Measurements from ENCODE around the gene GRN.

GRN gene

GRCh38 chr17:44307387-44308186 is 37.5 kb upstream of the GRN start:
- no peak overlapping the region for H3K4me3 ChIP-seq (replicated peaks; ENCODE audit: insufficient read depth, low read length)
- no peak for DNase-seq (ENCODE audit: low read depth in 1 of 2, low spot score in 1 of 2)
- H3K27me3 ChIP-seq (ENCODE audit: insufficient read depth, poor library complexity, severe bottlenecking), result peaks cover 8% of the 10 kb centered on the region
- no peak for TF ChIP-seq CTCF (IDR thresholded peaks at IDR 0.05; ENCODE audit: insufficient read depth, low read length)
- TF ChIP-seq REST (IDR thresholded peaks at IDR 0.05; ENCODE audit: insufficient replicate concordance, low read depth), result no peak
- TF ChIP-seq POLR2AphosphoS5 (IDR thresholded peaks at IDR 0.05; ENCODE audit: low read depth), result no peak
- TF ChIP-seq GABPA (IDR thresholded peaks at IDR 0.05; ENCODE audit: low read depth), result no peak
- no peak overlapping the region for H3K27ac ChIP-seq (replicated peaks)

GRCh38 chr17:44308320-44308818 is 36.7 kb upstream of the GRN start, which contains the start of gene RUNDC3A:
Gene RUNDC3A (plus strand): TSS chr17:44308601. CDS start chr17:44308833, 232 bp downstream.
- Histone ChIP-seq H3K4me3 (replicated peaks; ENCODE audit: insufficient read depth, low read length) (peak within 1 kb of the TSS; percentile 12), H3K27ac (replicated peaks) (no peak within 1 kb of the TSS), H3K27me3 (ENCODE audit: insufficient read depth, poor library complexity, severe bottlenecking) (peaks cover 8% of the 10 kb centered on the region)
- TF ChIP-seq SPI1 (IDR thresholded peaks at IDR 0.05; ENCODE audit: borderline replicate concordance, low read depth) (no peak), REST (IDR thresholded peaks at IDR 0.05; ENCODE audit: insufficient replicate concordance, low read depth) (peak; percentile 96)
- DNase-seq (ENCODE audit: low read depth in 1 of 2, low spot score in 1 of 2), result peak in 1 of 2 experiments; percentile 38

GRCh38 chr17:44308865-44309264 is 36.2 kb upstream of the GRN start:
- Histone ChIP-seq H3K27ac (replicated peaks) (no peak overlapping the region), H3K4me3 (replicated peaks; ENCODE audit: insufficient read depth, low read length) (peak overlapping the region; percentile 12)

More at GRCh38 chr17:44308865-44309264, 36.2 kb upstream of the GRN start:
- H3K27me3 ChIP-seq (ENCODE audit: insufficient read depth, poor library complexity, severe bottlenecking), result peaks cover 8% of the 10 kb centered on the region
- TF ChIP-seq SPI1 (IDR thresholded peaks at IDR 0.05; ENCODE audit: borderline replicate concordance, low read depth) (no peak), REST (IDR thresholded peaks at IDR 0.05; ENCODE audit: insufficient replicate concordance, low read depth) (no peak), CTCF (IDR thresholded peaks at IDR 0.05; ENCODE audit: insufficient read depth, low read length) (no peak), POLR2AphosphoS5 (IDR thresholded peaks at IDR 0.05; ENCODE audit: low read depth) (no peak), GABPA (IDR thresholded peaks at IDR 0.05; ENCODE audit: low read depth) (no peak)
- no peak for DNase-seq (ENCODE audit: low read depth in 1 of 2, low spot score in 1 of 2)

Measured in HL-60 (cell line).